Mesenchymal stem cell (in vitro differentiated cells and primary cell): ENCODE results near the gene DRC3.

Source experiments
- DNase-seq: peaks from one replicate; pipeline ENCODE4 v3.0.0-alpha.2; 2013
- H2AFZ ChIP-seq: one replicate; pipeline ENCODE4 v1.6.1; 2013; ENCODE audit warnings: low read depth, mild to moderate bottlenecking, control low read depth, inconsistent platforms, low read length, moderate library complexity
- H2AK5ac ChIP-seq: 2 replicates; pipeline ENCODE4 v1.6.1; 2013; ENCODE audit warnings: low read length, moderate library complexity, mild to moderate bottlenecking, inconsistent platforms; ENCODE audit not compliant: severe bottlenecking
- H2BK120ac ChIP-seq: one replicate; pipeline ENCODE4 v1.6.1; 2013; ENCODE audit warnings: low read depth, mild to moderate bottlenecking, inconsistent platforms, low read length, moderate library complexity
- H2BK12ac ChIP-seq, 2 experiments: one replicate each; pipeline ENCODE4 v1.6.1; 2013; ENCODE audit warnings: inconsistent platforms in 2 of 2, low read length in 2 of 2, mild to moderate bottlenecking in 2 of 2, moderate library complexity in 2 of 2, control low read depth in 1 of 2
- H2BK15ac ChIP-seq: one replicate; pipeline ENCODE4 v1.6.1; 2013; ENCODE audit warnings: mild to moderate bottlenecking, low read depth, inconsistent platforms; ENCODE audit not compliant: poor library complexity, severe bottlenecking
- H2BK5ac ChIP-seq: 2 replicates; pipeline ENCODE4 v1.6.1; 2013; ENCODE audit warnings: low read depth, mild to moderate bottlenecking, low read length, control low read depth, inconsistent platforms; ENCODE audit not compliant: poor library complexity, severe bottlenecking
- H3K14ac ChIP-seq, 2 experiments: one replicate each; pipeline ENCODE4 v1.6.1; 2013; ENCODE audit warnings: inconsistent platforms in 2 of 2, low read length in 2 of 2, control low read depth in 1 of 2, mild to moderate bottlenecking in 1 of 2, moderate library complexity in 1 of 2
- H3K18ac ChIP-seq, 2 experiments: one replicate each; pipeline ENCODE4 v1.6.1; 2013; ENCODE audit warnings: inconsistent platforms in 2 of 2, low read length in 2 of 2, control low read depth in 1 of 2, low read depth in 1 of 2, mild to moderate bottlenecking in 1 of 2
- H3K23ac ChIP-seq, 2 experiments: one replicate each; pipeline ENCODE4 v1.6.1; 2013; ENCODE audit warnings: inconsistent platforms in 2 of 2, low read length in 2 of 2, mild to moderate bottlenecking in 2 of 2, moderate library complexity in 2 of 2, control low read depth in 1 of 2
- H3K27ac ChIP-seq: 2 replicates; pipeline ENCODE4 v1.5.1; 2013; ENCODE audit warnings: mild to moderate bottlenecking, moderate library complexity, low read length, control low read depth, inconsistent platforms; ENCODE audit not compliant: poor library complexity, severe bottlenecking
- H3K27me3 ChIP-seq, 2 experiments: 2 replicates each; pipeline versions ENCODE4 v1.6.1 to v1.7.0; 2013; ENCODE audit warnings: low read length in 2 of 2, mild to moderate bottlenecking in 2 of 2, moderate library complexity in 2 of 2, control low read depth in 1 of 2, inconsistent platforms in 1 of 2; ENCODE audit not compliant: control insufficient read depth in 1 of 2, insufficient read depth in 1 of 2
- H3K36me3 ChIP-seq, 2 experiments: 2 replicates each; pipeline versions ENCODE4 v1.6.1 to v1.7.0; 2013; ENCODE audit warnings: low read length in 2 of 2, control low read depth in 1 of 2, inconsistent platforms in 1 of 2, low read depth in 1 of 2, mild to moderate bottlenecking in 1 of 2; ENCODE audit not compliant: insufficient read depth in 2 of 2, control insufficient read depth in 1 of 2
- H3K4ac ChIP-seq, 2 experiments: one replicate each; pipeline ENCODE4 v1.6.1; 2013; ENCODE audit warnings: inconsistent platforms in 2 of 2, low read length in 2 of 2, mild to moderate bottlenecking in 2 of 2, moderate library complexity in 2 of 2, control low read depth in 1 of 2, low read depth in 1 of 2
- H3K4me1 ChIP-seq: 2 replicates; pipeline ENCODE4 v1.6.1; 2013; ENCODE audit warnings: low read depth, low read length, control low read depth; ENCODE audit not compliant: control insufficient read depth, insufficient read depth
- H3K4me2 ChIP-seq: 2 replicates; pipeline ENCODE4 v1.6.1; 2013; ENCODE audit warnings: low read length, mild to moderate bottlenecking, inconsistent platforms; ENCODE audit not compliant: poor library complexity, severe bottlenecking
- H3K4me3 ChIP-seq, 2 experiments: 2 replicates each; pipeline versions ENCODE4 v1.5.1 to v1.7.0; 2013; ENCODE audit warnings: low read length in 2 of 2, mild to moderate bottlenecking in 2 of 2, control low read depth in 1 of 2, low read depth in 1 of 2; ENCODE audit not compliant: insufficient read depth in 1 of 2
- H3K79me1 ChIP-seq: replicated peaks from 2 replicates; pipeline ENCODE4 v1.6.1; 2013; ENCODE audit warnings: mild to moderate bottlenecking, control low read depth, low read length, inconsistent platforms; ENCODE audit not compliant: poor library complexity, severe bottlenecking
- H3K9ac ChIP-seq: 2 replicates; pipeline ENCODE4 v1.7.0; 2013; ENCODE audit warnings: mild to moderate bottlenecking, low read length, moderate library complexity
- H3K9me3 ChIP-seq: 2 replicates; pipeline ENCODE4 v1.7.0; 2013; ENCODE audit warnings: mild to moderate bottlenecking, low read length; ENCODE audit not compliant: control insufficient read depth
- H4K8ac ChIP-seq: one replicate; pipeline ENCODE4 v1.6.1; 2013; ENCODE audit warnings: inconsistent platforms, mild to moderate bottlenecking, low read length, moderate library complexity
- H4K91ac ChIP-seq: one replicate; pipeline ENCODE4 v1.6.1; 2013; ENCODE audit warnings: mild to moderate bottlenecking, low read length, inconsistent platforms
- WGBS: methylation state at CpG from one replicate; pipeline ENCODE4 v1.1.7; 2013; ENCODE audit warnings: mixed read lengths; 5-methylcytosine and 5-hydroxymethylcytosine counted together

DRC3 gene

GRCh38 chr17:18028114-18028951 is 55.7 kb downstream of the DRC3 start:
- H2BK15ac ChIP-seq: no peak overlapping the region
- no peak for DNase-seq

GRCh38 chr17:18028952-18029540 is 56.4 kb downstream of the DRC3 start:
- Histone ChIP-seq H3K4me1 (peaks cover 9% of the 10 kb centered on the region), H2BK12ac (no peak overlapping the region), H3K79me1 (peaks cover 23% of the 10 kb centered on the region), H4K8ac (peak overlapping the region; percentile 85), H3K23ac (no peak overlapping the region), H3K27me3 (no peaks in the 10 kb centered on the region), H2BK5ac (no peak overlapping the region), H3K4me3 (no peak overlapping the region), H3K18ac (peak overlapping the region in 1 of 2 experiments; percentile 28), H2AK5ac (no peak overlapping the region), H2AFZ (no peak overlapping the region), H2BK120ac (no peak overlapping the region), H3K36me3 (peaks cover 7 to 20% of the 10 kb centered on the region in 2 experiments), H3K27ac (no peak overlapping the region), H3K4me2 (no peak overlapping the region), H2BK15ac (no peak overlapping the region), H4K91ac (no peak overlapping the region), H3K14ac (no peak overlapping the region), H3K9ac (no peak overlapping the region), H3K9me3 (no peaks in the 10 kb centered on the region), H3K4ac (no peak overlapping the region)
- 95% methylated on average over 8 of the region's 8 CpGs for WGBS
- no peak for DNase-seq

More at GRCh38 chr17:18028114-18028951, 55.7 kb downstream of the DRC3 start:
- peaks cover 9% of the 10 kb centered on the region for H3K4me1 ChIP-seq
- H4K91ac ChIP-seq: peak overlapping the region; percentile 67
- H3K18ac ChIP-seq: peak overlapping the region in 1 of 2 experiments; percentile 28
- H4K8ac ChIP-seq: peak overlapping the region; percentile 85
- H3K79me1 ChIP-seq: peaks cover 21% of the 10 kb centered on the region
- no peak overlapping the region for H3K14ac ChIP-seq
- H2BK120ac ChIP-seq: no peak overlapping the region
- no peak overlapping the region for H3K27ac ChIP-seq
- peaks cover 7 to 20% of the 10 kb centered on the region in 2 experiments for H3K36me3 ChIP-seq
- H3K9ac ChIP-seq: no peak overlapping the region
- no peak overlapping the region for H3K4me3 ChIP-seq
- H2AFZ ChIP-seq: no peak overlapping the region
- H2BK5ac ChIP-seq: no peak overlapping the region
- 93% methylated on average over 9 of the region's 11 CpGs for WGBS
- H2BK12ac ChIP-seq: no peak overlapping the region
- no peak overlapping the region for H3K4me2 ChIP-seq
- no peaks in the 10 kb centered on the region for H3K27me3 ChIP-seq
- no peak overlapping the region for H3K4ac ChIP-seq
- H3K23ac ChIP-seq: no peak overlapping the region
- no peaks in the 10 kb centered on the region for H3K9me3 ChIP-seq
- H2AK5ac ChIP-seq: no peak overlapping the region

- H3K14ac ChIP-seq: no peak overlapping the region
- H3K23ac ChIP-seq: no peak overlapping the region
- H2AFZ ChIP-seq: no peak overlapping the region
- no peak overlapping the region for H3K4me3 ChIP-seq
- WGBS: 12% methylated on average over 2 of the region's 2 CpGs
- H3K4ac ChIP-seq: peak overlapping the region; percentile 11 to 35
- no peak overlapping the region for H2BK5ac ChIP-seq
- H2BK15ac ChIP-seq: no peak overlapping the region
- peaks cover 29% of the 10 kb centered on the region for H3K79me1 ChIP-seq
- no peaks in the 10 kb centered on the region for H3K9me3 ChIP-seq
- no peaks in the 10 kb centered on the region for H3K27me3 ChIP-seq
- H3K36me3 ChIP-seq: peaks cover 7 to 9% of the 10 kb centered on the region in 2 experiments
- H2BK120ac ChIP-seq: no peak overlapping the region
- H3K4me2 ChIP-seq: no peak overlapping the region
- peaks cover 5% of the 10 kb centered on the region for H3K4me1 ChIP-seq
- H2AK5ac ChIP-seq: no peak overlapping the region
- H3K27ac ChIP-seq: peak overlapping the region; percentile 10
- DNase-seq: peak; percentile 66
- peak overlapping the region in 1 of 2 experiments; percentile 83 for H2BK12ac ChIP-seq
- H4K8ac ChIP-seq: peak overlapping the region; percentile 5
- no peak overlapping the region for H4K91ac ChIP-seq
- H3K9ac ChIP-seq: peak overlapping the region; percentile 51
- peak overlapping the region in 1 of 2 experiments; percentile 56 for H3K18ac ChIP-seq
Observed at GRCh38 chr17:18031955-18032354, 59.3 kb downstream of the DRC3 start.

- Histone ChIP-seq H2BK5ac (no peak overlapping the region), H3K9me3 (no peaks in the 10 kb centered on the region), H2AFZ (no peak overlapping the region), H3K4me1 (peaks cover 8% of the 10 kb centered on the region), H2BK120ac (no peak overlapping the region), H3K4ac (no peak overlapping the region), H3K9ac (no peak overlapping the region), H3K23ac (no peak overlapping the region), H4K91ac (no peak overlapping the region), H3K4me2 (no peak overlapping the region), H3K79me1 (peaks cover 33% of the 10 kb centered on the region), H3K36me3 (no peaks in the 10 kb centered on the region), H3K18ac (no peak overlapping the region), H4K8ac (no peak overlapping the region), H2AK5ac (no peak overlapping the region), H3K4me3 (no peak overlapping the region), H2BK12ac (no peak overlapping the region), H3K27me3 (no peaks in the 10 kb centered on the region), H2BK15ac (no peak overlapping the region), H3K27ac (no peak overlapping the region), H3K14ac (no peak overlapping the region)
- DNase-seq: peak; percentile 88
- 24% methylated on average over 5 of the region's 5 CpGs for WGBS
Observed at GRCh38 chr17:18033442-18034099, 60.9 kb downstream of the DRC3 start.
